HEK293 (cell line): ENCODE data around the gene SLC27A3.

Experiments
- GLI4 ChIP-seq: fragments of 450-650 bp; formaldehyde crosslinking; IDR thresholded peaks from 2 replicates; pipeline ENCODE4 v1.5.1; 2016; ENCODE audit warnings: missing biosample characterization, missing genetic modification characterization
- HOXC10 ChIP-seq: sonication (generic); formaldehyde crosslinking; IDR thresholded peaks from 2 replicates; pipeline ENCODE4 v1.8.1; 2023; ENCODE audit warnings: mild to moderate bottlenecking, missing genetic modification reagents
- IKZF3 ChIP-seq: fragments of 450-650 bp; IDR thresholded peaks from 2 replicates; pipeline ENCODE4 v1.5.0; 2018; ENCODE audit warnings: missing biosample characterization, mild to moderate bottlenecking, missing genetic modification characterization, moderate library complexity
- MEIS1 ChIP-seq: sonication (generic); formaldehyde crosslinking; IDR thresholded peaks from 2 replicates; pipeline ENCODE4 v1.8.1; 2022; ENCODE audit warnings: missing genetic modification reagents, mild to moderate bottlenecking, borderline replicate concordance
- TCF7L2 ChIP-seq: IDR thresholded peaks from 2 replicates; pipeline ENCODE4 v1.6.1; 2011; ENCODE audit warnings: low read depth, mild to moderate bottlenecking, inconsistent platforms, low read length, moderate library complexity, borderline replicate concordance
- ZBTB1 ChIP-seq: fragments of 450-650 bp; formaldehyde crosslinking; IDR thresholded peaks from 2 replicates; pipeline ENCODE4 v1.5.1; 2016; ENCODE audit warnings: missing biosample characterization, missing genetic modification characterization
- ZFP69B ChIP-seq: fragments of 450-650 bp; formaldehyde crosslinking; IDR thresholded peaks from 2 replicates; pipeline ENCODE4 v1.5.1; 2016; ENCODE audit warnings: missing biosample characterization, missing genetic modification characterization
- ZNF10 ChIP-seq: fragments of 450-650 bp; formaldehyde crosslinking; IDR thresholded peaks from 2 replicates; pipeline ENCODE4 v1.5.1; 2017; ENCODE audit warnings: missing biosample characterization, missing genetic modification characterization
- ZNF174 ChIP-seq: fragments of 450-650 bp; formaldehyde crosslinking; IDR thresholded peaks from 2 replicates; pipeline ENCODE4 v1.5.0; 2017; ENCODE audit warnings: missing biosample characterization, mild to moderate bottlenecking, missing genetic modification characterization
- ZNF2 ChIP-seq: fragments of 450-650 bp; formaldehyde crosslinking; IDR thresholded peaks from 2 replicates; pipeline ENCODE4 v1.5.1; 2016; ENCODE audit warnings: missing biosample characterization, missing genetic modification characterization
- ZNF302 ChIP-seq: fragments of 450-650 bp; formaldehyde crosslinking; IDR thresholded peaks from 2 replicates; pipeline ENCODE4 v1.5.1; 2016; ENCODE audit warnings: missing biosample characterization, missing genetic modification characterization, low read depth
- ZNF311 ChIP-seq: fragments of 450-650 bp; formaldehyde crosslinking; IDR thresholded peaks from 2 replicates; pipeline ENCODE4 v1.5.1; 2017; ENCODE audit warnings: missing biosample characterization, missing genetic modification characterization, borderline replicate concordance
- ZNF416 ChIP-seq: fragments of 450-650 bp; formaldehyde crosslinking; IDR thresholded peaks from 2 replicates; pipeline ENCODE4 v1.5.1; 2016; ENCODE audit warnings: missing biosample characterization, missing genetic modification characterization
- ZNF501 ChIP-seq: fragments of 450-650 bp; formaldehyde crosslinking; IDR thresholded peaks from 2 replicates; pipeline ENCODE4 v1.5.1; 2016; ENCODE audit warnings: missing biosample characterization, missing genetic modification characterization
- ZNF549 ChIP-seq: fragments of 450-650 bp; IDR thresholded peaks from 2 replicates; pipeline ENCODE4 v1.5.1; 2018; ENCODE audit warnings: missing biosample characterization, missing genetic modification characterization, mild to moderate bottlenecking, inconsistent platforms, moderate library complexity
- ZNF571 ChIP-seq: fragments of 450-650 bp; formaldehyde crosslinking; IDR thresholded peaks from 2 replicates; pipeline ENCODE4 v1.5.0; 2017; ENCODE audit warnings: missing biosample characterization, missing genetic modification characterization
- ZNF600 ChIP-seq: fragments of 450-650 bp; formaldehyde crosslinking; IDR thresholded peaks from 2 replicates; pipeline ENCODE4 v1.5.1; 2016; ENCODE audit warnings: missing biosample characterization, missing genetic modification characterization
- ZNF670 ChIP-seq: fragments of 450-650 bp; formaldehyde crosslinking; IDR thresholded peaks from 2 replicates; pipeline ENCODE4 v1.5.1; 2016; ENCODE audit warnings: missing biosample characterization, missing genetic modification characterization, low read depth
- ZNF701 ChIP-seq: fragments of 450-650 bp; formaldehyde crosslinking; IDR thresholded peaks from 2 replicates; pipeline ENCODE4 v1.5.1; 2016; ENCODE audit warnings: missing biosample characterization, missing genetic modification characterization
- ZNF843 ChIP-seq: fragments of 450-650 bp; formaldehyde crosslinking; IDR thresholded peaks from 2 replicates; pipeline ENCODE4 v1.5.1; 2016; ENCODE audit warnings: missing biosample characterization, missing genetic modification characterization
- TF ChIP-seq, protein P1 (sequence below): fragments of 450-650 bp; formaldehyde crosslinking; IDR thresholded peaks from 2 replicates; pipeline ENCODE4 v1.5.1; 2016; ENCODE audit warnings: missing biosample characterization, missing genetic modification characterization
- TF ChIP-seq, protein P2 (sequence below): fragments of 450-650 bp; formaldehyde crosslinking; IDR thresholded peaks from 2 replicates; pipeline ENCODE4 v1.5.1; 2017; ENCODE audit warnings: missing biosample characterization, missing genetic modification characterization
- TF ChIP-seq, protein P3 (sequence below): fragments of 450-650 bp; formaldehyde crosslinking; IDR thresholded peaks from 2 replicates; pipeline ENCODE4 v1.5.1; 2016; ENCODE audit warnings: missing biosample characterization, missing genetic modification characterization
- TF ChIP-seq, protein P4 (sequence below): fragments of 450-650 bp; formaldehyde crosslinking; IDR thresholded peaks from 2 replicates; pipeline ENCODE4 v1.5.1; 2016; ENCODE audit warnings: missing biosample characterization, missing genetic modification characterization
- TF ChIP-seq, protein P5 (sequence below): fragments of 450-650 bp; IDR thresholded peaks from 2 replicates; pipeline ENCODE4 v1.5.1; 2018; ENCODE audit warnings: missing biosample characterization, missing genetic modification characterization
- TF ChIP-seq, protein P6 (sequence below): fragments of 450-650 bp; formaldehyde crosslinking; IDR thresholded peaks from 2 replicates; pipeline ENCODE4 v1.5.1; 2016; ENCODE audit warnings: missing biosample characterization, missing genetic modification characterization, low read depth

SLC27A3 gene

DNA sequence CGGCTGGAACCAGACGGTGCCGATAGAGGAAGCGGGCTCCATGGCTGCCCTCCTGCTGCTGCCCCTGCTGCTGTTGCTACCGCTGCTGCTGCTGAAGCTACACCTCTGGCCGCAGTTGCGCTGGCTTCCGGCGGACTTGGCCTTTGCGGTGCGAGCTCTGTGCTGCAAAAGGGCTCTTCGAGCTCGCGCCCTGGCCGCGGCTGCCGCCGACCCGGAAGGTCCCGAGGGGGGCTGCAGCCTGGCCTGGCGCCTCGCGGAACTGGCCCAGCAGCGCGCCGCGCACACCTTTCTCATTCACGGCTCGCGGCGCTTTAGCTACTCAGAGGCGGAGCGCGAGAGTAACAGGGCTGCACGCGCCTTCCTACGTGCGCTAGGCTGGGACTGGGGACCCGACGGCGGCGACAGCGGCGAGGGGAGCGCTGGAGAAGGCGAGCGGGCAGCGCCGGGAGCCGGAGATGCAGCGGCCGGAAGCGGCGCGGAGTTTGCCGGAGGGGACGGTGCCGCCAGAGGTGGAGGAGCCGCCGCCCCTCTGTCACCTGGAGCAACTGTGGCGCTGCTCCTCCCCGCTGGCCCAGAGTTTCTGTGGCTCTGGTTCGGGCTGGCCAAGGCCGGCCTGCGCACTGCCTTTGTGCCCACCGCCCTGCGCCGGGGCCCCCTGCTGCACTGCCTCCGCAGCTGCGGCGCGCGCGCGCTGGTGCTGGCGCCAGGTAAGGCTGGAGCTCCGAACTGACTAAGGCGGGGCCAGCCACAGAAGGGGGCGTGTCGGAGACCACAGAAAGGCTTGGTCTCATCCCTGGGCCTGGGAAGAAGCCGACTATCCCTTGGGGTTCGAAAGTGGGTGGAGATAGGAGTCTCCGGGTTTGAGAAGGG lies 486 bp downstream of the SLC27A3 start (continued):
- no peak for TF ChIP-seq GLI4 (tag by site-specific recombination)
- peak; percentile 90 for TF ChIP-seq ZNF2 (tag by site-specific recombination)
- no peak; the same call in 1 of the 2 replicates for TF ChIP-seq ZFP69B (tag by site-specific recombination)
- TF ChIP-seq ZNF843 (tag by site-specific recombination): no peak
- TF ChIP-seq, protein P1, sequence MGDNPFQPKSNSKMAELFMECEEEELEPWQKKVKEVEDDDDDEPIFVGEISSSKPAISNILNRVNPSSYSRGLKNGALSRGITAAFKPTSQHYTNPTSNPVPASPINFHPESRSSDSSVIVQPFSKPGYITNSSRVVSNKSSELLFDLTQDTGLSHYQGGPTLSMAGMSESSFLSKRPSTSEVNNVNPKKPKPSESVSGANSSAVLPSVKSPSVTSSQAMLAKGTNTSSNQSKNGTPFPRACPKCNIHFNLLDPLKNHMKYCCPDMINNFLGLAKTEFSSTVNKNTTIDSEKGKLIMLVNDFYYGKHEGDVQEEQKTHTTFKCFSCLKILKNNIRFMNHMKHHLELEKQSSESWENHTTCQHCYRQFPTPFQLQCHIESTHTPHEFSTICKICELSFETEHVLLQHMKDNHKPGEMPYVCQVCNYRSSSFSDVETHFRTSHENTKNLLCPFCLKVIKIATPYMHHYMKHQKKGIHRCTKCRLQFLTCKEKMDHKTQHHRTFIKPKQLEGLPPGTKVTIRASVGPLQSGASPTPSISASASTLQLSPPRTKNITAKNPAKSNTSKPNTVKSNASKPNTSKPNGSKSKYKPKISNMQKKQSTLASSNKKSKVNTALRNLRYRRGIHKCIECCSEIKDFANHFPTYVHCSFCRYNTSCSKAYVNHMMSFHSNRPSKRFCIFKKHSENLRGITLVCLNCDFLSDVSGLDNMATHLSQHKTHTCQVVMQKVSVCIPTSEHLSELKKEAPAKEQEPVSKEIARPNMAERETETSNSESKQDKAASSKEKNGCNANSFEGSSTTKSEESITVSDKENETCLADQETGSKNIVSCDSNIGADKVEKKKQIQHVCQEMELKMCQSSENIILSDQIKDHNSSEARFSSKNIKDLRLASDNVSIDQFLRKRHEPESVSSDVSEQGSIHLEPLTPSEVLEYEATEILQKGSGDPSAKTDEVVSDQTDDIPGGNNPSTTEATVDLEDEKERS (tag by site-specific recombination): no peak
- no peak for TF ChIP-seq TCF7L2
- peak; percentile 21; the same call in 1 of the 2 replicates for TF ChIP-seq ZBTB1 (tag by site-specific recombination)
- TF ChIP-seq ZNF549 (tag by site-specific recombination): no peak
- TF ChIP-seq ZNF10 (tag by site-specific recombination): no peak; the same call in 1 of the 2 replicates
- TF ChIP-seq, protein P2, sequence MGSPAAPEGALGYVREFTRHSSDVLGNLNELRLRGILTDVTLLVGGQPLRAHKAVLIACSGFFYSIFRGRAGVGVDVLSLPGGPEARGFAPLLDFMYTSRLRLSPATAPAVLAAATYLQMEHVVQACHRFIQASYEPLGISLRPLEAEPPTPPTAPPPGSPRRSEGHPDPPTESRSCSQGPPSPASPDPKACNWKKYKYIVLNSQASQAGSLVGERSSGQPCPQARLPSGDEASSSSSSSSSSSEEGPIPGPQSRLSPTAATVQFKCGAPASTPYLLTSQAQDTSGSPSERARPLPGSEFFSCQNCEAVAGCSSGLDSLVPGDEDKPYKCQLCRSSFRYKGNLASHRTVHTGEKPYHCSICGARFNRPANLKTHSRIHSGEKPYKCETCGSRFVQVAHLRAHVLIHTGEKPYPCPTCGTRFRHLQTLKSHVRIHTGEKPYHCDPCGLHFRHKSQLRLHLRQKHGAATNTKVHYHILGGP (tag by site-specific recombination): no peak
- no peak for TF ChIP-seq MEIS1 (CRISPR knock-in tag)
- no peak for TF ChIP-seq ZNF302 (tag by site-specific recombination)
- TF ChIP-seq, protein P3, sequence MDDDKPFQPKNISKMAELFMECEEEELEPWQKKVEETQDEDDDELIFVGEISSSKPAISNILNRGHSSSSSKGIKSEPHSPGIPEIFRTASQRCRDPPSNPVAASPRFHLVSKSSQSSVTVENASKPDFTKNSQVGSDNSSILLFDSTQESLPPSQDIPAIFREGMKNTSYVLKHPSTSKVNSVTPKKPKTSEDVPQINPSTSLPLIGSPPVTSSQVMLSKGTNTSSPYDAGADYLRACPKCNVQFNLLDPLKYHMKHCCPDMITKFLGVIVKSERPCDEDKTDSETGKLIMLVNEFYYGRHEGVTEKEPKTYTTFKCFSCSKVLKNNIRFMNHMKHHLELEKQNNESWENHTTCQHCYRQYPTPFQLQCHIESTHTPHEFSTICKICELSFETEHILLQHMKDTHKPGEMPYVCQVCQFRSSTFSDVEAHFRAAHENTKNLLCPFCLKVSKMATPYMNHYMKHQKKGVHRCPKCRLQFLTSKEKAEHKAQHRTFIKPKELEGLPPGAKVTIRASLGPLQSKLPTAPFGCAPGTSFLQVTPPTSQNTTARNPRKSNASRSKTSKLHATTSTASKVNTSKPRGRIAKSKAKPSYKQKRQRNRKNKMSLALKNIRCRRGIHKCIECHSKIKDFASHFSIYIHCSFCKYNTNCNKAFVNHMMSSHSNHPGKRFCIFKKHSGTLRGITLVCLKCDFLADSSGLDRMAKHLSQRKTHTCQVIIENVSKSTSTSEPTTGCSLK (tag by site-specific recombination): no peak
- TF ChIP-seq, protein P4, sequence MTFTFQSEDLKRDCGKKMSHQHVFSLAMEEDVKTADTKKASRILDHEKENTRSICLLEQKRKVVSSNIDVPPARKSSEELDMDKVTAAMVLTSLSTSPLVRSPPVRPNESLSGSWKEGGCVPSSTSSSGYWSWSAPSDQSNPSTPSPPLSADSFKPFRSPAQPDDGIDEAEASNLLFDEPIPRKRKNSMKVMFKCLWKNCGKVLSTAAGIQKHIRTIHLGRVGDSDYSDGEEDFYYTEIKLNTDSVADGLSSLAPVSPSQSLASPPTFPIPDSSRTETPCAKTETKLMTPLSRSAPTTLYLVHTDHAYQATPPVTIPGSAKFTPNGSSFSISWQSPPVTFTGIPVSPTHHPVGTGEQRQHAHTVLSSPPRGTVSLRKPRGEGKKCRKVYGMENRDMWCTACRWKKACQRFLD: no peak
- TF ChIP-seq ZNF501: 0 out of 2 replicates have a peak, but pooled peaks have one; percentile 36
- no peak for TF ChIP-seq ZNF670
- TF ChIP-seq, protein P5, sequence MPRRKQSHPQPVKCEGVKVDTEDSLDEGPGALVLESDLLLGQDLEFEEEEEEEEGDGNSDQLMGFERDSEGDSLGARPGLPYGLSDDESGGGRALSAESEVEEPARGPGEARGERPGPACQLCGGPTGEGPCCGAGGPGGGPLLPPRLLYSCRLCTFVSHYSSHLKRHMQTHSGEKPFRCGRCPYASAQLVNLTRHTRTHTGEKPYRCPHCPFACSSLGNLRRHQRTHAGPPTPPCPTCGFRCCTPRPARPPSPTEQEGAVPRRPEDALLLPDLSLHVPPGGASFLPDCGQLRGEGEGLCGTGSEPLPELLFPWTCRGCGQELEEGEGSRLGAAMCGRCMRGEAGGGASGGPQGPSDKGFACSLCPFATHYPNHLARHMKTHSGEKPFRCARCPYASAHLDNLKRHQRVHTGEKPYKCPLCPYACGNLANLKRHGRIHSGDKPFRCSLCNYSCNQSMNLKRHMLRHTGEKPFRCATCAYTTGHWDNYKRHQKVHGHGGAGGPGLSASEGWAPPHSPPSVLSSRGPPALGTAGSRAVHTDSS: no peak
- TF ChIP-seq ZNF701 (tag by site-specific recombination): no peak
- TF ChIP-seq ZNF311 (tag by site-specific recombination): no peak
- no peak for TF ChIP-seq ZNF571 (tag by site-specific recombination)
- no peak; the same call in 1 of the 2 replicates for TF ChIP-seq IKZF3
- TF ChIP-seq ZNF416 (tag by site-specific recombination): no peak
- no peak for TF ChIP-seq ZNF174 (tag by site-specific recombination)
- peak; percentile 94 for TF ChIP-seq ZNF600 (tag by site-specific recombination)
- TF ChIP-seq, protein P6, sequence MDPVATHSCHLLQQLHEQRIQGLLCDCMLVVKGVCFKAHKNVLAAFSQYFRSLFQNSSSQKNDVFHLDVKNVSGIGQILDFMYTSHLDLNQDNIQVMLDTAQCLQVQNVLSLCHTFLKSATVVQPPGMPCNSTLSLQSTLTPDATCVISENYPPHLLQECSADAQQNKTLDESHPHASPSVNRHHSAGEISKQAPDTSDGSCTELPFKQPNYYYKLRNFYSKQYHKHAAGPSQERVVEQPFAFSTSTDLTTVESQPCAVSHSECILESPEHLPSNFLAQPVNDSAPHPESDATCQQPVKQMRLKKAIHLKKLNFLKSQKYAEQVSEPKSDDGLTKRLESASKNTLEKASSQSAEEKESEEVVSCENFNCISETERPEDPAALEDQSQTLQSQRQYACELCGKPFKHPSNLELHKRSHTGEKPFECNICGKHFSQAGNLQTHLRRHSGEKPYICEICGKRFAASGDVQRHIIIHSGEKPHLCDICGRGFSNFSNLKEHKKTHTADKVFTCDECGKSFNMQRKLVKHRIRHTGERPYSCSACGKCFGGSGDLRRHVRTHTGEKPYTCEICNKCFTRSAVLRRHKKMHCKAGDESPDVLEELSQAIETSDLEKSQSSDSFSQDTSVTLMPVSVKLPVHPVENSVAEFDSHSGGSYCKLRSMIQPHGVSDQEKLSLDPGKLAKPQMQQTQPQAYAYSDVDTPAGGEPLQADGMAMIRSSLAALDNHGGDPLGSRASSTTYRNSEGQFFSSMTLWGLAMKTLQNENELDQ (tag by site-specific recombination): no peak
- no peak for TF ChIP-seq HOXC10
